Stimulated activated CD4-positive, alpha-beta T cell treated with anti-CD3 and anti-CD28 coated beads, TNF-alpha, amount 100 ng/mL, for 24 hours (primary cell): ENCODE results near the gene TBC1D23.
A peak's percentile ranks its signal among the peaks of the same experiment; 100 is the strongest.
"Not testable (repeated sequence)": the region's sequence is repeated elsewhere in the genome, so short reads cannot be mapped to it uniquely, and the experiment has no call there.

Source experiments
- DNase-seq, 3 experiments: peaks; one replicate each; pipeline ENCODE4 v3.0.0-alpha.2; 2020; ENCODE audit warnings: low read depth in 3 of 3

Gene TBC1D23

GRCh38 chr3:100299016-100299415 is 38.2 kb downstream of the TBC1D23 start:
- no peak for DNase-seq

- no peak for DNase-seq
These were observed 45.9 kb downstream of the TBC1D23 start for GRCh38 chr3:100306695-100307094.

GRCh38 chr3:100310355-100310965 is 49.7 kb downstream of the TBC1D23 start:
- DNase-seq: no peak

GRCh38 chr3:100311011-100311410 is 50.2 kb downstream of the TBC1D23 start:
- no peak for DNase-seq

GRCh38 chr3:100316641-100317069 is 55.9 kb downstream of the TBC1D23 start:
- DNase-seq: peak in 2 of 3 experiments; percentile 14 to 27

GRCh38 chr3:100317912-100318311 is 57.1 kb downstream of the TBC1D23 start:
- no peak for DNase-seq

GRCh38 chr3:100319951-100320350 is 59.2 kb downstream of the TBC1D23 start:
- no peak for DNase-seq

- no peak for DNase-seq
These were observed 63.3 kb downstream of the TBC1D23 start for GRCh38 chr3:100324044-100324443.

GRCh38 chr3:100325827-100326226 is 65.0 kb downstream of the TBC1D23 start:
- no peak for DNase-seq

GRCh38 chr3:100327377-100327776 is 66.6 kb downstream of the TBC1D23 start:
- DNase-seq: not testable (repeated sequence)

GRCh38 chr3:100329800-100330489 is 69.2 kb downstream of the TBC1D23 start:
- no peak for DNase-seq

GRCh38 chr3:100330651-100331050 is 69.9 kb downstream of the TBC1D23 start:
- no peak for DNase-seq

GRCh38 chr3:100331660-100332059 is 70.9 kb downstream of the TBC1D23 start:
- DNase-seq: no peak

- DNase-seq: no peak
These were observed 72.3 kb downstream of the TBC1D23 start for GRCh38 chr3:100333051-100333450.

- no peak for DNase-seq
These were observed 73.2 kb downstream of the TBC1D23 start for GRCh38 chr3:100333970-100334487.

GRCh38 chr3:100334488-100335351 is 73.9 kb downstream of the TBC1D23 start, which contains the start of gene NIT2:
Gene NIT2, plus strand, starts transcription at chr3:100334757. Its CDS starts 35 bp downstream, at chr3:100334792.
- DNase-seq: peak; percentile 61 to 81 (median 67)

- peak in 2 of 3 experiments; percentile 5 to 15 for DNase-seq
These were observed 74.6 kb downstream of the TBC1D23 start for GRCh38 chr3:100335434-100335833.

GRCh38 chr3:100336229-100336628 is 75.4 kb downstream of the TBC1D23 start:
- DNase-seq: not testable (repeated sequence)

- DNase-seq: no peak
These were observed 78.1 kb downstream of the TBC1D23 start for GRCh38 chr3:100338911-100339310.

GRCh38 chr3:100339786-100340185 is 79.0 kb downstream of the TBC1D23 start:
- no peak for DNase-seq

GRCh38 chr3:100340527-100340926 is 79.7 kb downstream of the TBC1D23 start:
- no peak for DNase-seq

- DNase-seq: no peak
These were observed 87.9 kb downstream of the TBC1D23 start for GRCh38 chr3:100348727-100349126.
